HG03025 (cell line): Measurements from ENCODE around the gene RAB28.
"Not testable (repeated sequence)": the region's sequence is repeated elsewhere in the genome, so short reads cannot be mapped to it uniquely, and the experiment has no call there.

ENCODE experiments used
- ATAC-seq: cut with Tn5 transposase; IDR thresholded peaks from one replicate; pipeline ENCODE4 v1.9.1; 2021; ENCODE audit warnings: mild to moderate bottlenecking, moderate library complexity; ENCODE audit not compliant: unreplicated experiment, low FRiP score

The RAB28 gene

DNA sequence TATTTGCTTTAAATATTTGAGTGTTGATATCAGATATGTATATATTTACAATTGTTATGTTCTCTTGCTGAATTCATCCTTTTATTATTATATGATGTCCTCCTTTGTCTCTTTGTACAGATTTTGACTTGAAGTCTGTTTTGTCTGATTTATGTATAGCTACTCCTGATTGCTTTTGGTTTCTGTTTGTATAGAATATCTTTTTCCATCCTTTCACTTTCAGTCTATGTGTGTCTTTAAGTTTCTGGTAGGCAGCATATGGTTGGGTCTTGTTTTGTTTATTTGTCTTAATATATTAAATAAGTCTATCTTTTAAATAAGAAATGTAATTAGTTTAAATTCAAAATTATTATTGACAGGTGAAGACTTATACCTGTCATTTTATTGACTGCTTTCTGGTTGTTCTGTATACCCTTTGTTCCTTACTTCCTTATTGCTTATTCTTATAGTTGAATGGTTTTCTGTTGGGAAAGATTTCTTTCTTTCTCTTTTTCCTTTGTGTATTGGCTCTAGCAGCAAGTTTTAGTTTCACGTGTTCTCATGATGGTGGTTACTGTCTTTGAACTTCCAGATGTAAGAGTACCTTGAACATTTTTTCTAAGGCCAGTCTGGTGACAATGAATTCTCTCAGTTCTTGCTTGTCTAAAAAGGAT, 31.1 kb downstream of the RAB28 start:
- ATAC-seq: no peak

DNA sequence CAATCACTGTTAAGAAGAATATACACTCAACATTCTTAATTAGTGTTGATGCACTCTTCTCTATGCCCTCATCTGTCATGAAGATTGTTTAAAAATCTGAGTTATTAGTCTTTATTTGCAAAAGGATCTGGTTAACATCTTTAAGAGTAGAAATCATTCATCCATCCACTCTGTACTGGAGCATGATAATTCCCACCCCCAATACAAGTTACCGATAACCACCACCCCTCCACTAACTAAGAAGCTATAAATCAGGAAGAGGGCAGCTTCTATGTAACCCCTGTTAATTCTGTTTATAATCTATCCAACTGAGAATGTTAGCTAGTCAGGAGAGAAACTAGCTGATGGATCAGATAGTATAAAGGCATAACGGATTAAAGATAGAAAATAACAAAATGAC, 34.5 kb downstream of the RAB28 start:
- no peak for ATAC-seq

GRCh38 chr4:13445841-13446790, 38.0 kb downstream of the RAB28 start:
- no peak for ATAC-seq

GRCh38 chr4:13441506-13441905, 42.6 kb downstream of the RAB28 start:
- no peak for ATAC-seq

- no peak for ATAC-seq
Measured at GRCh38 chr4:13436962-13437361, 47.2 kb downstream of the RAB28 start.

DNA sequence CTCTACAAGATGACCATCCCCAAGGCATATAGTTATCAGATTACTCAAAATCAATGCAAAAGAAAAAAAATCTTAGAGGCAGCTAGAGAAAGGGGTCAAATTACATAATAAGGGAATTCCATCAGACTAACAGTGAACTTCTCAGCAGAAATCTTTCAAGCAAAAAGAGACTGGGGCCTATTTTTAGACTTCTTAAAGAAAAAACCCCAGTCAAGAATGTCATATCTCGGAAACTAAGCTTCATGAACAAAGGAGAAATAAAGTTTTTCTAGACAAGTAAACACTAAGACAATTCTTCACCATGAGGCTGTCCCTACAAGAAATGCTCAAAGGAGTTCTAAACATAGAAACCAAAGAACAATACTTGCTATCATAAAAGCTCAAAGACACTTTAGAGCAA, 51.7 kb downstream of the RAB28 start:
- no peak for ATAC-seq

DNA sequence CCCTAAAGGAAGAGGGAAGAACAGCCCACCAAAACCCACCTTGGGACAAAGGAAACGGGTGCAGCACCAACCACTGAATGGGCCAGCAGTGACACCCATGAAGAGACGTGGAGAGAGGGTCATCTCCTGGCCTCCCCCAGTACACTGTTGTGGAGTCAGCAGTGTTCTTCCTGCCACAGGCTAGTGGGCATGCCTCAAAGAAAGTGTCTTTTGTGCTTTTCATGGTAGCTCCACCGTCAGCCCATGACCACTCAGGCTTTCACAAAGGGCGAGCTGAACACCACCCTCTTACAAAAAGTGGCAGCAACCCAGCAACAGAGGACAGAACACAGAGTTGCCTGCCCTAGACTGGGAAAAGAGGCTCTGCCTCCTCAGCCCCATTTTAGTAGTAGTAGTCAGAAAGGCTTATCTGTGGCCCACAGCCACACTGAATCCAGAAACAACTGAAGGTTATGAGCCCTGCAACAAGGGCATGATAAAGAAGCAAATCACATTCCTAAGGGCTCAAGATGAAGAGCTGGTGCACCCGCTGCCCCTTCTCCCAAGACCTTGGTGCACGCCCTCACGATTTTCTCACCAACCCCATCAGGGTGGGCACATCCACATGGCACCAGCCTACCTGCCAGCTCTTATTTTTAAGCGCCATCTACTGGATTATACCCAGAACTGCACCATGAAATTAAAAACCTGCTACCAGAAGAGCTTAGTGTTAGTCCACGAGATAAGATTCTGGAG, 53.1 kb downstream of the RAB28 start:
- ATAC-seq: no peak

GRCh38 chr4:13427599-13428325, 56.4 kb downstream of the RAB28 start:
- ATAC-seq: no peak

DNA sequence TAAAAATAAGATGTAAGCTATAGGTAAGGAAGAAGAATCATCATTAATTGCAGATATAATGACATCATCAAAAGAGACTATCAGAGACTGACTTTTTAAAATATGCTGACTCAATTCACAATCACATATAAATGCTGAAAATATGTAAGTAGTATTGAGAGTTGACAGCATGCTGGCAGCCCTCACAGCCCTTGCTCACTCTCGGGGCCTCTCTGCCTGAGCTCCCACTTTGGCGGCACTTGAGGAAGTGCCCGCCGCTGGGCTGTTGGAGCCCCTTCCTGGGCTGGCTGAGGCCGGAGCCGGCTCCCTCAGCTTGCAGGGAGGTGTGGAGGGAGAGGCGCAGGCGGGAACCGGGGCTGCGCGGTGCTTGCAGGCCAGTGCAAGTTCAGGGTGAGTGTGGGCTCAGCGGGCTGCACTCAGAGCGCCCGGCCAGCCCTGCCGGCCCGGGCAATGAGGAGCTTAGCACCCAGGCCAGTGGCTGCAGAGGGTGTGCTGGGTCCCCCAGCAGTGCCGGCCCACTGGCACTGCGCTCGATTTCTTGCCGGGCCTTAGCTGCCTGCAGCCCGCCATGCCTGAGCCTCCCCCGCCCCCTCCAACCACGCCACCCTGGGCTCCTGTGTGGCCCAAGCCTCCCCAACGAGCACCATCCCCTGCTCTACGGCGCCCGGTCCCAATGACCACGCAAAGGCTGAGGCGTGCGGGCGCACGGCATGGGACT, 68.9 kb downstream of the RAB28 start:
- ATAC-seq: no peak

DNA sequence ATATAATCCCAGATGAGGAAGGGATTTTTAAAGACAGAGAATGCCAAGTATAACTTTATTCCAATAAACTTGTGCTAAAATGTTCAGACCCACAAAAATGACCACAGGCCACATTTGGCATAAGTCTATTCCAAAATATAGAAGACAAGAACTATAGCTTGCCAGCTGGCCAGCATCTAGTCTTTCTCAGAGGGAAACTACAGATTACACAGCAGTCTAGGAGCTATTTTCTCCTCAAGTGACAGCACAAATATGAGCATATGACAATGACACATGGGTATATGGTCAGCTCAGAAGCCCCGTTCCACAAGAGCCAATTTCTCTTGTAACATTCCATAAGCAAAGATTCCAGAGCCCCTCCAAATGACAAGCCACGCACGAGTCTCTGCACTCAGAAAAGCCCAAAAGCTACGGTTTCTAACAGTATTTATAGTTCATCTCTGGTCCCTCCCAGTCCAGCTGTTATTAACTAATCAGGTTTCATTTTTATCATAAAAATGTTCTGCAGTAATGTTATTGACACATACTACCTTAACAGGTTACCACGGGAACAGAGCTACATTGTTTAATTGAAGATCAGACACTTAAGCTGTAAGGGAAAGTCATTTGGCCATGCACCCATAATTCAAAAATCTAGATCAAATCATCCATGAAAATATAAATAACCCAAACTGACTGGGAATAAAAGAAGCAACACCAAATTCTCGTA, 70.3 kb downstream of the RAB28 start:
- no peak for ATAC-seq

GRCh38 chr4:13411942-13412341, 72.2 kb downstream of the RAB28 start:
- ATAC-seq: no peak

DNA sequence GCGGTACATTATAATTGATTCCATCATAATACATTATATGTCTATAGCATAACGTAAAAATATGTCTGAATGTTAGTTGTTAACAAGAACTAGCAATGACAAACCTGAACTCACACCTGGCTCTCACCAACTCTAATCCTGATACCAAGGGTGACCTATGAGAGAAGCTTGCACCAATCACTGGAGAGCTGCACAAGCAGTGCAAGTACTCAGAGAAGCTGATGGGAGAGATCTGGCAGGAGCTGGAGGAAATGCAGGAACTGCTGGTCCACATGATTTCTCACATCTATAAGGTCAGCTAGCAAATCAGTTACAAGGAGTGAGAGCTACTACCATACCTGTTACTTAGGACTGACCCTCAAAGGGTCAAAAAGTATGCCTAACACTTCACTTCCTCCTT, 74.8 kb downstream of the RAB28 start:
- ATAC-seq: no peak

GRCh38 chr4:13406156-13406555, 78.0 kb downstream of the RAB28 start:
- ATAC-seq: not testable (repeated sequence)

- ATAC-seq: no peak
Measured at GRCh38 chr4:13403833-13404232, 80.3 kb downstream of the RAB28 start.

DNA sequence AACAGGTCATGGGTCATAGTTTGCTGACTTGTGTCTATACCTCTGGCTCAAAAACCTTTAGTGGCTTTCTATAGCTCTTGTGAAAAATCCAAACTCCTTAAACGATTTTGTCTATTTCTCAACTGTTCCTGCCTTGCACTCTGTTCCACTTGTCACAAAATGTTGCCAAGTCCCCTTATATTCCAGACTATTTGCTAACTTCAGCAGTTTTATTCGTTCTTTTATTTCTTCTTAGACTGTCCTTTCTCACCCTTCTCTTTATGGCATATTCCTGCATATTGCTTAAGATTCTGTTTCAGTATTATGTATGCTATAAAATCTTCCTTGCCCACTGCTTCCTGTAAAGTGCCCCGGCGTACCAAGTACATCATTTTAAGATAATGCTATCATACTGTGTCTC, 80.8 kb downstream of the RAB28 start:
- no peak for ATAC-seq

DNA sequence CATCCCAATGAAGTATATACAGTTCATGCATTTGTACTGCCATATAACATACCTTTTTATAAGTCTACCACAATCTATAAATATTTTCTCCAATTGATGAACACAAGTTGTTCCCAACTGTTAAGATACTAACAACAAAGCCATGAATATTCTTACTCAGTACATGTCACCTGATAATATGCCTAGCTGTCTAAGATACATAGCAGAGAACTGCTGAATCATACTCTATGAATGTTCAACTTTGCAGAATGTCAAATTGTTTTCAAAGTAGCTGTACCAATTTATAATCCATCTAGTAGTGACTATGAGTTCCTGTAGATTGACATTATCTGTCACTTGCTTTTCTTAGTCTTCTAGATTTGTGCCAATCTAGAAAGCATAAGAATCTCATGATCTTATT, 84.9 kb downstream of the RAB28 start:
- no peak for ATAC-seq

DNA sequence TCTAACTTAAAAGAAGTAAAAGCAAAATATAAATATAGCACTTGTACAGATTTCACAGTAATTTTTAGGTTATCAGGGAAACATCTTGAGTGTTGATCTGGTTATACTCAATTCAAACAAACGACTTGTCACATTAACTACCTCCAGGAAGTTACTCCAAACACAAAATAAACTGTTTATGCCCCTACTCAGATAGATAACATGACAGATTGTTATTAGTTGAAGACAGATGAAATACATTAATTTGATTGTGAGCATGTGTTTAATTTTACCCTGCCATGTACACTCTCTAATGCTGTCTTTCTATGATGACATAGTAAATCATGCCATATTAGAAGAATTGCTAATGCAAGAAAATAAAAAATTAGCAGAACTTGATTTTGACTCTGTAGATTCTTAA, 88.0 kb downstream of the RAB28 start:
- ATAC-seq: no peak

DNA sequence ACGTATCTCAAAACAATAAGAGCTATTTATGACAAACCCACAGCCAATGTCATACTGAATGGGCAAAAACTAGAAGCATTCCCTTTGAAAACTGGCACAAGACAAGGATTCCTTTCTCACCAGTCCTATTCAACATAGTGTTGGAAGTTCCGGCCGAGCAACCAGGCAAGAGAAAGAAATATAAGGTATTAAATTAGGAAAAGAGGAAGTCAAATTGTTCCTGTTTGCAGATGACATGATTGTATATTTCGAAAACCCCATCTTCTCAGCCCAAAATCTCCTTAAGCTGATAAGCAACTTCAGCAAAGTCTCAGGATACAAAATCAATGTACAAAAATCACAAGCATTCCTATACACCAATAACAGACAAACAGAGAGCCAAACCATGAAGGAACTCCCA, 94.2 kb downstream of the RAB28 start:
- ATAC-seq: not testable (repeated sequence)

GRCh38 chr4:13386405-13387107, 97.6 kb downstream of the RAB28 start:
- ATAC-seq: no peak
